ENCODE data around the gene TBC1D30. TPM values are rescaled to one million over a fixed set of nuclear protein-coding genes. Genes with fewer than 3 reads are reported as not detected.
"Not testable (repeated sequence)": the region's sequence is repeated elsewhere in the genome, so short reads cannot be mapped to it uniquely, and the experiment has no call there.

Gene TBC1D30
- total RNA-seq, 4 donors from 2014 or later = 1.2 to 6.1 (median 1.6) TPM

DNA sequence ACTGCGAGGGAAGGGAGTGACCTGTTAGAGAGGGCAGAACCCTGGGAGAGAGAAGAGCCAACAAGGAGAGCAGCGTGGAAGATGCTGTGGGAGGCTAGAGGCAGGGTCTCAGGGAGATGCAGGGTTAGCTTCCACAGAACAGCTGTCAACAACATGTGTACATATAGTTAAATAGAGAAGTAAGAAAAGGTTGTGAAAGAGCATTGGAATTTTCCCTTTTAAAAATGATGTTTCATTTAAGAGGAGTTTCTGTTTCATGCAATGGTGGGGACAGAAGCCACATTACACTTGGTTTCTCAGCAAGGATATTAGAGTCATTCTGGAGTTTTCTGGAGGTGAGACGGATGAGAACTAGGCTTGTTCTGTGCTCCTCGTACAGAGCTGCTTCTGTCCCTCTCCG lies 23.8 kb upstream of the TBC1D30 start:
- no peak for DNase-seq (ENCODE audit: low spot score in 2 of 2)

DNA sequence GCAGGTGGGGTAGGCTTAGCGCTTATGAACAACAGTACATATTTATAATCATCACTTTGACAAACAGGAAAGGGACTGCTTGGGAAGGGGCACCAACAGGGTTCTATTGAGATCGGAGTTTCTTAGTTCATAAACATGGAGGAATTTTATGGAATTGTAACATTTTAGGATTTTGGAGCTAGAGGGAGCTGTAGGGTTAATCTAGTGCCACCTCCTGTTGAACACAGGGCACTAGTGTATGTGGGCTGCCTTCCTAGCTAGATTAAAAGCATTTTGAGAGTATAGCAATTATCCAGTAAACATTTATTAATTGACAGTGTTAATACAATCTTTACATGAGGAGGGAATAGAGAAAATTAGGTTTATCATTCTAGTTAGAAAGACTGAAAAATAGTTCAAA lies 23.1 kb upstream of the TBC1D30 start:
- DNase-seq (ENCODE audit: low spot score in 2 of 2) = no peak
- H3K4me3 ChIP-seq (ENCODE audit: low read depth, poor library complexity, severe bottlenecking) = no peak overlapping the region
- TF ChIP-seq CTCF (IDR thresholded peaks at IDR 0.05) (no peak), POLR2A (IDR thresholded peaks at IDR 0.05) (no peak)
- intact Hi-C loops (cut with DNase I; ENCODE audit: low total_unique reads) = loop anchor here (5.0 kb wide), 1 partner anchor 81 kb away; no protein-coding TSS in a partner anchor
- 52 to 68% methylated on average over 2 of the region's 2 CpGs for WGBS, 2 donors

More for the DNA sequence above, 23.8 kb upstream of the TBC1D30 start:
- intact Hi-C loops (cut with DNase I; ENCODE audit: low total_unique reads) = loop anchor here (5.0 kb wide), 1 partner anchor 82 kb away; no protein-coding TSS in a partner anchor
- 80 to 81% methylated on average over 5 of the region's 5 CpGs for WGBS, 2 donors
- TF ChIP-seq POLR2A (IDR thresholded peaks at IDR 0.05) = no peak
- no peak for TF ChIP-seq CTCF (IDR thresholded peaks at IDR 0.05)
- no peak overlapping the region for H3K4me3 ChIP-seq (ENCODE audit: low read depth, poor library complexity, severe bottlenecking)

- H3K4me3 ChIP-seq (ENCODE audit: low read depth, poor library complexity, severe bottlenecking); DNase-seq (ENCODE audit: low spot score in 2 of 2): not testable (repeated sequence)
- WGBS, 2 donors = 30 to 35% methylated on average over 8 of the region's 8 CpGs
- intact Hi-C loops (cut with DNase I; ENCODE audit: low total_unique reads) = loop anchor here (5.0 kb wide), 1 partner anchor 80 kb away; no protein-coding TSS in a partner anchor
Observed at GRCh38 chr12:64802180-64802775, 22.2 kb upstream of the TBC1D30 start.

- WGBS, 2 donors = 74 to 75% methylated on average over 2 of the region's 2 CpGs
Observed at GRCh38 chr12:64806173-64806572, 18.3 kb upstream of the TBC1D30 start.

DNA sequence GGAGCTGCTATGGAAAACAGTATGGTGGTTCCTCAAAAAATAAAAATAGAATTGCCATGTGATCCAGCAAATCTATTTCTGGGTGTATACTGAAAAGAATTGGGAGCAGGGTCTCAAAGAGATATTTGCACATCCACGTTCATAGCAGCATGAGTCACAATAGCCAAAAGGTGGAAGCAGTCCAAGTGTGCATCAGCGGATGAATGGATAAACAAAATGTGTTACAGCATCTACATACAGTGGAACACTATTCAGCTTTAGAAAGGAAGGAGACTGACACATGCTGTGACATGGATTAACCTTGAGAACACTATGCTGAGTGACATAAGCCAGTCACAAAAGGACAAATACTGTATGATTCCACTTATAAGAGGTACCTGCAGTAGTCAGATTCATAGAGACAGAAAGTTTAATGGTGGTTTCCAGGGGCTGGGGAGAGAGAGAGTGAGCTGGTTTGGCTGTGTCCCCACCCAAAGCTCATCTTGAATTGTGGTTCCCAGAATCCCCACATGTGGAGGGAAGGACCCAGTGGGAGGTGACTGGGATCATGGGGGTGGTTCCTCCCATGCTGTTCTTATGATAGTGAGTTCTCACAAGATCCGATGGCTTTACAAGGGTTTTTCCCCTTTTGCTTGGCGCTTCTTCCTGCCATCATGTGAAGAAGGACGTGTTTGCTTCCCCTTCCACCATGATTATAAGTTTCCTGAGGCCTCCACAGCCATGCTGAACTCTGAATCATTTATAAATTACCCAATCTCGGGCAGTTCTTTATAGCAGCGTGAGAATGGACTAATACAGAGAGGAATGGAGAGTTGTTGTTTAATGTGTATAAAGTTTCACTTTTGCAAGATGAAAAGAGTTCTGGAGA lies 17.6 kb upstream of the TBC1D30 start:
- 66 to 73% methylated on average over 7 of the region's 7 CpGs for WGBS, 2 donors
- no peak for DNase-seq (ENCODE audit: low spot score in 2 of 2)
- intact Hi-C loops (cut with DNase I; ENCODE audit: low total_unique reads) = no loop called here
- no peak for TF ChIP-seq CTCF (IDR thresholded peaks at IDR 0.05)
- H3K4me3 ChIP-seq (ENCODE audit: low read depth, poor library complexity, severe bottlenecking) = no peak overlapping the region

More at GRCh38 chr12:64806173-64806572, 18.3 kb upstream of the TBC1D30 start:
- no peak overlapping the region for H3K4me3 ChIP-seq (ENCODE audit: low read depth, poor library complexity, severe bottlenecking)
- TF ChIP-seq POLR2A (IDR thresholded peaks at IDR 0.05) (no peak), CTCF (IDR thresholded peaks at IDR 0.05) (no peak)
- no peak for DNase-seq (ENCODE audit: low spot score in 2 of 2)
- intact Hi-C loops (cut with DNase I; ENCODE audit: low total_unique reads) = no loop called here

- WGBS, 2 donors = 42 to 51% methylated on average over 5 of the region's 5 CpGs
- DNase-seq (ENCODE audit: low spot score in 2 of 2) = no peak
- H3K4me3 ChIP-seq (ENCODE audit: low read depth, poor library complexity, severe bottlenecking) = no peak overlapping the region
- no peak for TF ChIP-seq CTCF (IDR thresholded peaks at IDR 0.05)
- TF ChIP-seq POLR2A (IDR thresholded peaks at IDR 0.05) = no peak
- intact Hi-C loops (cut with DNase I; ENCODE audit: low total_unique reads) = no loop called here
Observed at GRCh38 chr12:64808110-64808509, 16.3 kb upstream of the TBC1D30 start.

Data from lower leg skin (tissue), 4 donors.